Measurements from ENCODE around the gene KCND2.

Gene KCND2

DNA sequence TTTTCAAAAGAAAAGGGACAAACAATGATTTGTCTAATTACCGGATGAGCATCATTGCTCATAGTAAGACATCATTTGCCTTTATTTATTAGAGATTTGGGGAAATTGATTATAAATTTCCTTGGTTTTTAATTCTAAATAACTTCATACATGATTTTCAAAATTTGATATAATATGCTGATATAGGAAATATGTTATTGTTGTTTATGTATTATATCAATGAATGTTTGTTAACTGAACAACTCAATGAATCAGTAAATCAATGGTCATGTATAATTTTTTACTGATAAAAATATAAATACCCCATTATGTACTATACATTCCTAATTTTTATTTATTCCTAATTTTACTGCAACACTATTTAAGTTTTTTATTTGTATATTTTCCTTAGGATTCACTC lies 327.6 kb downstream of the KCND2 start:
- no peak for TF ChIP-seq CTCF (IDR thresholded peaks at IDR 0.05; ENCODE audit: low read depth, low read length)
- H3K4me3 ChIP-seq (ENCODE audit: low read depth, low read length): no peak overlapping the region

- no peak overlapping the region for H3K4me3 ChIP-seq (ENCODE audit: low read depth, low read length)
These were observed 330.4 kb downstream of the KCND2 start for GRCh38 chr7:120603366-120603765.

GRCh38 chr7:120609136-120609753 lies 336.3 kb downstream of the KCND2 start:
- H3K4me3 ChIP-seq (ENCODE audit: low read depth, low read length): no peak overlapping the region
- TF ChIP-seq CTCF (IDR thresholded peaks at IDR 0.05; ENCODE audit: low read depth, low read length): no peak

More at GRCh38 chr7:120603366-120603765, 330.4 kb downstream of the KCND2 start:
- no peak for TF ChIP-seq CTCF (IDR thresholded peaks at IDR 0.05; ENCODE audit: low read depth, low read length)

- H3K4me3 ChIP-seq (ENCODE audit: low read depth, low read length): no peak overlapping the region
- TF ChIP-seq CTCF (IDR thresholded peaks at IDR 0.05; ENCODE audit: low read depth, low read length): no peak
These were observed 339.0 kb downstream of the KCND2 start for GRCh38 chr7:120611975-120612374.

GRCh38 chr7:120615703-120616102 lies 342.7 kb downstream of the KCND2 start:
- no peak for TF ChIP-seq CTCF (IDR thresholded peaks at IDR 0.05; ENCODE audit: low read depth, low read length)
- H3K4me3 ChIP-seq (ENCODE audit: low read depth, low read length): no peak overlapping the region

- TF ChIP-seq CTCF (IDR thresholded peaks at IDR 0.05; ENCODE audit: low read depth, low read length): no peak
- no peak overlapping the region for H3K4me3 ChIP-seq (ENCODE audit: low read depth, low read length)
These were observed 344.3 kb downstream of the KCND2 start for GRCh38 chr7:120617275-120617674.

- no peak overlapping the region for H3K4me3 ChIP-seq (ENCODE audit: low read depth, low read length)
- TF ChIP-seq CTCF (IDR thresholded peaks at IDR 0.05; ENCODE audit: low read depth, low read length): no peak
These were observed 355.3 kb downstream of the KCND2 start for GRCh38 chr7:120628251-120628650.
